Left cardiac atrium (tissue), 4 donors: ENCODE results near the gene ENTREP1. TPM values are rescaled to one million over a fixed set of nuclear protein-coding genes. Genes with fewer than 3 reads are reported as not detected.

Experiments
- ATAC-seq, 2 donors: fragments of 200-7000 bp; cut with Tn5 transposase; one replicate each; pipeline ENCODE4 v1.9.1; 2020; ENCODE audit warnings: mild to moderate bottlenecking in 2 of 2, moderate library complexity in 2 of 2
- DNase-seq: peaks from one replicate; pipeline ENCODE4 v3.0.0-alpha.2; 2020
- intact Hi-C, 2 donors: fragments of 100-400 bp; cut with DNase I; formaldehyde crosslinking; loops; one replicate each; pipeline versions ENCODE4 v1.14.1 to v1.15.1; 2022 to 2023
- total RNA-seq, 2 donors: library from RNA; stranded (reverse); fragmentation: NEBNext Ultra II Directional; extraction: Animal tissue kit (Norgen Biotek cat#: 25700); gene quantifications; one replicate each; pipeline ENCODE4 v1.2.1, GENCODE V29; 2021
- donor health status: DM: no; HTN: yes; CAD: no.
- donor health status: DM: no; HTN: yes; CAD: no; lungs with severe emphysema.
- donor health status: DM: yes; HTN: yes; CAD: no.
- donor health status: Dilated cardiomyopathy.

The ENTREP1 gene
- total RNA-seq, 2 donors from 2014 or later = 12.0 to 16.4 TPM

GRCh38 chr9:69355232-69355631 lies 30.2 kb downstream of the ENTREP1 start:
- intact Hi-C loops = no loop called here
- ATAC-seq (no peak), DNase-seq (no peak)

- DNase-seq (no peak), ATAC-seq (peak; percentile 62 to 63)
- intact Hi-C loops = no loop called here
Measured at GRCh38 chr9:69357030-69357775, 32.2 kb downstream of the ENTREP1 start.

- DNase-seq = no peak
- intact Hi-C loops = no loop called here
- ATAC-seq = no peak
Measured at GRCh38 chr9:69357821-69358220, 32.8 kb downstream of the ENTREP1 start.

- ATAC-seq = no peak
- DNase-seq = no peak
- intact Hi-C loops = no loop called here
Measured at GRCh38 chr9:69363191-69363590, 38.2 kb downstream of the ENTREP1 start.

- DNase-seq = no peak
- peak; percentile 33 to 44 for ATAC-seq
- intact Hi-C loops = no loop called here
Measured at GRCh38 chr9:69364510-69365150, 39.6 kb downstream of the ENTREP1 start.

GRCh38 chr9:69370430-69370829 lies 45.4 kb downstream of the ENTREP1 start:
- no peak for ATAC-seq
- intact Hi-C loops = no loop called here
- no peak for DNase-seq

GRCh38 chr9:69371001-69371400 lies 46.0 kb downstream of the ENTREP1 start:
- intact Hi-C loops = no loop called here
- no peak for DNase-seq
- no peak for ATAC-seq

- intact Hi-C loops = loop anchor here in 1 of 2 donors (5.0 kb wide), 1 partner anchor 49 kb away; the partner anchor contains the start of gene ENTREP1
- DNase-seq = peak; percentile 53
- peak; percentile 86 to 89 for ATAC-seq
Measured at GRCh38 chr9:69376651-69377050, 51.6 kb downstream of the ENTREP1 start.

GRCh38 chr9:69377291-69377690 lies 52.3 kb downstream of the ENTREP1 start:
- intact Hi-C loops = loop anchor here in 1 of 2 donors (5.0 kb wide), 1 partner anchor 50 kb away; the partner anchor contains the start of gene ENTREP1
- ATAC-seq (no peak), DNase-seq (no peak)

GRCh38 chr9:69377981-69378380 lies 53.0 kb downstream of the ENTREP1 start:
- ATAC-seq (no peak), DNase-seq (no peak)
- intact Hi-C loops = loop anchor here in 1 of 2 donors (5.0 kb wide), 1 partner anchor 51 kb away; the partner anchor contains the start of gene ENTREP1

GRCh38 chr9:69379270-69379982 lies 54.4 kb downstream of the ENTREP1 start:
- DNase-seq (no peak), ATAC-seq (peak; percentile 76 to 89)
- intact Hi-C loops = loop anchor here in 1 of 2 donors (5.0 kb wide), 1 partner anchor 52 kb away; the partner anchor contains the start of gene ENTREP1

GRCh38 chr9:69380301-69380700 lies 55.3 kb downstream of the ENTREP1 start:
- no peak for ATAC-seq
- intact Hi-C loops = no loop called here
- DNase-seq = no peak

GRCh38 chr9:69380811-69381210 lies 55.8 kb downstream of the ENTREP1 start:
- DNase-seq (no peak), ATAC-seq (peak in 1 of 2 donors; percentile 65)
- intact Hi-C loops = no loop called here

- ATAC-seq = no peak
- no peak for DNase-seq
- intact Hi-C loops = no loop called here
Measured at GRCh38 chr9:69382135-69382534, 57.1 kb downstream of the ENTREP1 start.

GRCh38 chr9:69385581-69386033 lies 60.6 kb downstream of the ENTREP1 start:
- intact Hi-C loops = no loop called here
- DNase-seq (no peak), ATAC-seq (no peak)

- intact Hi-C loops = no loop called here
- no peak for DNase-seq
- peak; percentile 85 for ATAC-seq
Measured at GRCh38 chr9:69386651-69387050, 61.6 kb downstream of the ENTREP1 start.

- DNase-seq (no peak), ATAC-seq (no peak)
- intact Hi-C loops = no loop called here
Measured at GRCh38 chr9:69388596-69388995, 63.6 kb downstream of the ENTREP1 start.

- intact Hi-C loops = no loop called here
- ATAC-seq = no peak
Measured at GRCh38 chr9:69389437-69389995, 64.5 kb downstream of the ENTREP1 start.

GRCh38 chr9:69391487-69391886 lies 66.5 kb downstream of the ENTREP1 start:
- no peak for DNase-seq
- peak in 1 of 2 donors; percentile 0 for ATAC-seq
- intact Hi-C loops = no loop called here

More at GRCh38 chr9:69389437-69389995, 64.5 kb downstream of the ENTREP1 start:
- no peak for DNase-seq
